GM18507 (cell line): ENCODE data around the gene SLC5A7.

Experiments used
- DNase-seq: peaks from one replicate; pipeline ENCODE4 v3.0.0; 2011; ENCODE audit warnings: low read depth; ENCODE audit not compliant: insufficient read length; ENCODE audit errors: extremely low spot score
- FAIRE-seq: peaks from 2 replicates; lab custom pipeline; 2011; peaks lifted over from hg19 to GRCh38; lab: Jason Lieb, UNC

The SLC5A7 gene

GRCh38 chr2:108061439-108062042, 75.2 kb downstream of the SLC5A7 start:
- no peak for FAIRE-seq
- DNase-seq: no peak
